RPMI7951 (cell line): ENCODE results near the gene LIMS3. TPM values are rescaled to one million over a fixed set of nuclear protein-coding genes. Genes with fewer than 3 reads are reported as not detected.
"Not testable (repeated sequence)": the region's sequence is repeated elsewhere in the genome, so short reads cannot be mapped to it uniquely, and the experiment has no call there.

ENCODE experiments used
- DNase-seq: peaks from one replicate; pipeline ENCODE4 v3.0.0-alpha.2; 2012; ENCODE audit warnings: low read depth
- total RNA-seq: library from RNA; depleted of rRNA; stranded (reverse); fragments of >200 nt; shearing (Covaris generic); gene quantifications from 2 replicates; pipeline ENCODE4 v1.2.3, GENCODE V29; 2014; rRNA removed

LIMS3 gene
- total RNA-seq, 1 experiment from 2014 or later, result 3.0 TPM

DNA sequence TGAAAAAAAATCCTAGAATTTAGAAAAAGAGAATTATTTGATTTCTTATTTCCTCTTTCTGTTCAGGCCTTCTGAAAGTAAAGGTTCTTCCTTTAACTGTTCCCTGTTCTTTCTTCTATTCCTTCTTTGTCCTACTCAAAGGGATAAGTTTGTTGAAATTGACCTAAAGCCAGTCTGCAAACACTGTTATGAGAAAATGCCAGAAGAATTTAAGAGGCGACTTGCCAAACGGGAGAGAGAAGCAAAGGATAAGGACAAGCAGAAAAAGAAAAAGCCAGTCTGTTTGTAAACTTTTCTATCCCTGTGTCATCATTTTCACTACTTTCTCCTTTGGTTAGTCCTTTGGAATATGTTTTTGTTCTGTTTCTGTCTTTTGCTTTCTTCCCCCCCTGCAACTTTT lies 26.0 kb downstream of the LIMS3 start:
- DNase-seq, result not testable (repeated sequence)

DNA sequence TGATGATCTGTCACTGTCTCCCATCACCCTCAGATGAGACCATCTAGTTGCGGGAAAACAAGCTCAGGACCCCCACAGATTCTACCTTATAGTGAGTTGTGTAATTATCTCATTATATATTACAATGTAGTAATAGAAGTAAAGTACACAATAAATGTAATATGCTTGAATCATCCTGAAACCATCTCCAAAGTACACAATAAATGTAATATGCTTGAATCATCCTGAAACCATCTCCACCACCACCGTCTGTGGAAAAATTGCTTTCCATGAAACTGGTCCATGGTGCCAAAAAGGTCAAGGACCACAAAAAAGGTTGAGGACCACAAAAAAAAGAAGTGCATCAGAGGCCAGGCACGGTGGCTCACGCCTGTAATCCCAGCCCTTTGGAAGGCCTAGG lies 29.3 kb downstream of the LIMS3 start:
- DNase-seq, result not testable (repeated sequence)

GRCh38 chr2:109929222-109929621 lies 30.7 kb downstream of the LIMS3 start:
- not testable (repeated sequence) for DNase-seq

GRCh38 chr2:109936534-109936933 lies 38.0 kb downstream of the LIMS3 start:
- DNase-seq, result not testable (repeated sequence)

DNA sequence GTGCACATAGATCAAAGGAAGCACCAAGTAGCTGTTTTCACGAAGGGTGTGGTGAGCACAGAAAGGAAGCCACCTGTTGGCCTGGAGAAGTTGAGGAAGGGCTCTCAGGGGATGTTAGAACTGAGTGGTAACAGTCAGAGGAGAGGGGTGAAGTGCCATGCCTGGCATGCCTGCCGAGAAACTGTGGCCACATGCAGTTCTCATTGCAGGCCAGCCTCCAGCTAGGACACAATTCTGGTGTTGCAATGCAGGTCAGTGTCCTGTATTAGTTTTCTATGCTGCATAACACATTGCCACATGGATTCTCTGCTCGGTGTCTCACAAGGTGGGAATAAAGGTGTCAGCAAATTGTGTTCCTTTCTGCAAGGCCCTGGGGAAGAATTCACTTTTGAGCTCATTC lies 46.9 kb downstream of the LIMS3 start:
- not testable (repeated sequence) for DNase-seq

GRCh38 chr2:109947262-109947958 lies 48.9 kb downstream of the LIMS3 start:
- not testable (repeated sequence) for DNase-seq

DNA sequence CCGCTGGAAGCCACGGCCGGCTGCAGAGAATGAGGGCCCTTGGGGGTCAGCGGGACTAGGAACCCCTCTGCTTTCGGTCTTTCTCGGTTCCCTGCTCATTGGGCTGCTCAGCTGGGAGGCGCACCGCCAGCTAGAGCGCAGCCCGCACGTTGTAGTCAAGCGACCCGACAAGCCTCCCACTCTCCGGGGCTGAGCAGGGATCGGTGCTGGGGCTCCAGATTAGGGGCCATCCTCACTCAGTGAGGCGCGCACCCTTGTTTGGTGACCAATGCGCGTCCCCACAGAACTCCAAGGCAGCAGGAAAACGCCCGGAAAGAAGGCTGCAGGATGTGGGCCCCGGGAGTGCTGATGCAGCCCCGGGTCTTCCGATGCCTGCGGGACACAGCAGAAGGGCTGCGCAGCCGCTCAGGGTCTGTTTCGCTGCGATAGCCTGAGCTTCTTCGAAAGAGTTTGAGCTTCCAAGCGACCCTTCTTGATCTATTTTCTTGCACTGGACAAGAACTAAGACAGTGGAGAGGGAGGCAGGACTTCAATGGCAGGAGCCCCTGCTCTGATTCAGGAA lies 49.6 kb downstream of the LIMS3 start:
- not testable (repeated sequence) for DNase-seq

- not testable (repeated sequence) for DNase-seq
Measured at GRCh38 chr2:109950146-109950843, 51.8 kb downstream of the LIMS3 start.

GRCh38 chr2:109963942-109964341 lies 65.5 kb downstream of the LIMS3 start:
- DNase-seq, result not testable (repeated sequence)

GRCh38 chr2:109965482-109965881 lies 67.0 kb downstream of the LIMS3 start:
- DNase-seq, result not testable (repeated sequence)

- DNase-seq, result not testable (repeated sequence)
Measured at GRCh38 chr2:109966107-109966736, 67.7 kb downstream of the LIMS3 start.

- DNase-seq, result not testable (repeated sequence)
Measured at GRCh38 chr2:109966858-109967257, 68.4 kb downstream of the LIMS3 start.

DNA sequence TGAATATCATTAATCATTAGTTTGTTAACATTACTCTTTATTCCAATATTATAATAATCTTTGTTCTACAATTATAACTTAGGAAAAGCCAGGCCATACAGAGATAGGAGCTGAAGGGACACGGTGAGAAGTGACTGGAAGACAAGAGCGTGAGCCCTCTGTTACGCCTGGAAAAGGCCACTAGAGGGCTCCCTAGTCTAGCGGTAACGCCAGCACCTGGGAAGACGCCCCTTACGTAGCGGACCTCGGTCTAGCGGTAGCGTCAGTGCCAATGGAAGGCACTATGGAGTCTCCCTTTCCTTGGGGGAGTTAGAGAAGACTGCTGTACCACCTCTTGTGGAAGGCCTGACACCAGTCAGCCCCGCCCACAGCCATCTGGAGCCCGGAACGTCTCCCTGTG lies 71.4 kb downstream of the LIMS3 start:
- not testable (repeated sequence) for DNase-seq

GRCh38 chr2:109971710-109972109 lies 73.2 kb downstream of the LIMS3 start:
- not testable (repeated sequence) for DNase-seq

Other genes starting within 250 kb of the LIMS3 start
- 1.7 and 28.5 TPM in 2 replicates for gene RGPD5, start 104.4 kb upstream of the LIMS3 start, total RNA-seq
- gene MALL, start 217.1 kb downstream of the LIMS3 start, total RNA-seq, result 3.8 and 4.2 TPM in 2 replicates